Keratinocyte (primary cell): ENCODE data around the gene RELT. TPM values are rescaled to one million over a fixed set of nuclear protein-coding genes. Genes with fewer than 3 reads are reported as not detected.

Experiments
- DNase-seq: peaks from one replicate; pipeline ENCODE4 v3.0.0-alpha.2; 2011; ENCODE audit warnings: low read depth, missing footprints, low spot score
- FAIRE-seq: peaks from 2 replicates; lab custom pipeline; 2011; peaks lifted over from hg19 to GRCh38; lab: Jason Lieb, UNC
- H2AFZ ChIP-seq: 2 replicates; pipeline ENCODE4 v1.6.0; 2012; ENCODE audit warnings: low read length, control low read depth, inconsistent platforms; ENCODE audit not compliant: control insufficient read depth
- H3K27ac ChIP-seq: 2 replicates; pipeline ENCODE4 v1.5.1; 2011; ENCODE audit warnings: low read length; ENCODE audit not compliant: control insufficient read depth, insufficient read depth
- H3K27me3 ChIP-seq: 3 replicates; pipeline ENCODE4 v1.6.0; 2011; ENCODE audit warnings: low read length; ENCODE audit not compliant: control insufficient read depth, insufficient read depth; ENCODE audit errors: extremely low read depth
- H3K36me3 ChIP-seq, 2 experiments: 2 replicates in 1 of 2; 3 replicates in 1 of 2; pipeline ENCODE4 v1.5.1; 2011; ENCODE audit warnings: low read length in 2 of 2, mild to moderate bottlenecking in 1 of 2; ENCODE audit not compliant: control insufficient read depth in 2 of 2, insufficient read depth in 2 of 2; ENCODE audit errors: extremely low read depth in 1 of 2
- H3K4me1 ChIP-seq: 3 replicates; pipeline ENCODE4 v1.5.1; 2011; ENCODE audit warnings: low read length; ENCODE audit not compliant: control insufficient read depth, insufficient read depth; ENCODE audit errors: extremely low read depth
- H3K4me2 ChIP-seq: 3 replicates; pipeline ENCODE4 v1.6.0; 2011; ENCODE audit warnings: low read depth, low read length; ENCODE audit not compliant: control insufficient read depth, insufficient read depth; ENCODE audit errors: extremely low read depth
- H3K4me3 ChIP-seq, 3 experiments: fragments of 200-600 bp in 1 of 3; sonication (generic) in 1 of 3; 2 replicates in 2 of 3; 3 replicates in 1 of 3; pipeline ENCODE4 v1.5.1; 2011 to 2016; ENCODE audit warnings: low read length in 3 of 3, mild to moderate bottlenecking in 3 of 3, control low read depth in 2 of 3, inconsistent platforms in 1 of 3, low read depth in 1 of 3, mixed read lengths in 1 of 3, mixed run types in 1 of 3, moderate library complexity in 1 of 3; ENCODE audit not compliant: control insufficient read depth in 2 of 3, insufficient read depth in 2 of 3; ENCODE audit errors: extremely low read depth in 1 of 3
- H3K79me2 ChIP-seq: 2 replicates; pipeline ENCODE4 v1.6.0; 2012; ENCODE audit warnings: low read length; ENCODE audit not compliant: control insufficient read depth, insufficient read depth
- H3K9ac ChIP-seq: 3 replicates; pipeline ENCODE4 v1.6.0; 2011; ENCODE audit warnings: low read length; ENCODE audit not compliant: control insufficient read depth, insufficient read depth; ENCODE audit errors: extremely low read depth
- H3K9me1 ChIP-seq: 3 replicates; pipeline ENCODE4 v1.6.0; 2011; ENCODE audit warnings: low read length; ENCODE audit not compliant: control insufficient read depth, insufficient read depth; ENCODE audit errors: extremely low read depth
- H3K9me3 ChIP-seq: 2 replicates; pipeline ENCODE4 v1.5.1; 2012; ENCODE audit warnings: low read depth, low read length; ENCODE audit not compliant: control insufficient read depth
- H4K20me1 ChIP-seq: 3 replicates; pipeline ENCODE4 v1.6.0; 2011; ENCODE audit warnings: low read length; ENCODE audit not compliant: control insufficient read depth, insufficient read depth; ENCODE audit errors: extremely low read depth
- CTCF ChIP-seq, 3 experiments: IDR thresholded peaks in 1 of 3; conservative IDR thresholded peaks in 1 of 3; optimal IDR thresholded peaks in 1 of 3; 2 replicates in 2 of 3; 3 replicates in 1 of 3; pipeline versions ENCODE3 to v1.5.1; 2011; ENCODE audit warnings: low read length in 3 of 3, mild to moderate bottlenecking in 3 of 3, moderate library complexity in 2 of 3, control low read depth in 1 of 3, inconsistent platforms in 1 of 3; ENCODE audit not compliant: insufficient read depth in 2 of 3; ENCODE audit errors: extremely low read depth in 1 of 3
- EZH2 ChIP-seq: IDR thresholded peaks from one replicate; pipeline ENCODE4 v1.6.1; 2012; ENCODE audit warnings: inconsistent platforms, mild to moderate bottlenecking, low read length, moderate library complexity
- dilution Hi-C: fragments of 300-500 bp; cut with MboI; formaldehyde crosslinking; loops from one replicate; pipeline ENCODE4 v1.7.0; 2020; ENCODE audit warnings: low sequenced_read_pairs; ENCODE audit not compliant: extremely low pct_ligation_motif_present
- polyA plus RNA-seq, 5 experiments: library from polyadenylated mRNA; depleted of rRNA in 3 of 5; stranded (reverse) in 3 of 5; stranded (forward) in 1 of 5; unstranded in 1 of 5; fragments of >200 nt; gene quantifications; 1 replicate in 1 of 5; 2 replicates in 3 of 5; 3 replicates in 1 of 5; pipeline versions ENCODE4 v1.2.1 to v1.2.3, GENCODE V29; 2011 to 2012; ENCODE audit warnings: missing spikeins in 2 of 5, low read depth in 1 of 5, low replicate concordance in 1 of 5

RELT gene
- polyA plus RNA-seq, 1 donor (not counting 4 experiments of a cell fraction or from before 2014, with no cell fraction given) = 4.2 TPM

DNA sequence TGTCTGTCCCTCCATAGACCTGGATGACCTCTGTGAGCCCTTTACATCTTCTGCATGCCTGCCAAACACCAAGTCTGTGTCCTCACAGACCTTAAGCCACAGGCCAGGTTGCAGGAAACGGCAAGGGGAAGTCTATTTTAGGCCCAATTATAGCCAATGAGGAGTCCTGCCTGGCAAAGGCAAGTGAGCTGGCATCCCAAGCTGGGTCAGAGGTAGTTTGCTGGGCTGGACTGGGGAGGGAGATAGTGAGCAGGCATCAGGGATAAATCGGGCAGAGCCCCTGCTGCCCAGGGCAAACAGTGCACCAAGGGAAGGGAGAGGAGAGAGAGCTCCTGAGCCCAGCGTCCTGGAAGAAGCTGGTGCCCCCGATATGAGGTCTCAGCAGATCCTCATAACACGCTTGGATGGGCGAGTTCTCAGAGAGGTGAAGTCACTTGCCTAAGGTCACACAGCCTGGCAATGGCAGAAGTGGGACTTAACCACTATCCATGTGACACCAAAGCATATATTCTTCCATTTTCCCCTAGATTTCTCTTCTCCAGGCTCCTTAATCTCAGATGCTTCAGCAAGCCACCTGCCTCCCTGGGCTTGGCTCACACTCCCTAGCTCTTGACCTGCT is 3.7 kb upstream of the RELT start:
- TF ChIP-seq EZH2 (no peak), CTCF (optimal IDR thresholded peaks at IDR 0.05 in 1 of 3, IDR thresholded peaks at IDR 0.05 in 1 of 3, conservative IDR thresholded peaks at IDR 0.05 in 1 of 3; ENCODE audit: extremely low read depth in 1 of 3, insufficient read depth in 2 of 3, low read length in 3 of 3) (peak; percentile 27 to 37 (median 27))
- dilution Hi-C loops = no loop called here
- DNase-seq (no peak), FAIRE-seq (no peak)
- H4K20me1 ChIP-seq = no peaks in the 10 kb centered on the region
- no peak overlapping the region for H2AFZ ChIP-seq
- H3K27me3 ChIP-seq = no peaks in the 10 kb centered on the region
- no peak overlapping the region for H3K9ac ChIP-seq
- peaks cover 7% of the 10 kb centered on the region for H3K4me1 ChIP-seq
- no peak overlapping the region for H3K4me3 ChIP-seq
- no peaks in the 10 kb centered on the region for H3K9me3 ChIP-seq
- no peak overlapping the region for H3K27ac ChIP-seq
- H3K79me2 ChIP-seq = peaks cover 10% of the 10 kb centered on the region
- no peaks in the 10 kb centered on the region for H3K9me1 ChIP-seq
- H3K4me2 ChIP-seq = no peak overlapping the region
- no peaks in the 10 kb centered on the region for H3K36me3 ChIP-seq

DNA sequence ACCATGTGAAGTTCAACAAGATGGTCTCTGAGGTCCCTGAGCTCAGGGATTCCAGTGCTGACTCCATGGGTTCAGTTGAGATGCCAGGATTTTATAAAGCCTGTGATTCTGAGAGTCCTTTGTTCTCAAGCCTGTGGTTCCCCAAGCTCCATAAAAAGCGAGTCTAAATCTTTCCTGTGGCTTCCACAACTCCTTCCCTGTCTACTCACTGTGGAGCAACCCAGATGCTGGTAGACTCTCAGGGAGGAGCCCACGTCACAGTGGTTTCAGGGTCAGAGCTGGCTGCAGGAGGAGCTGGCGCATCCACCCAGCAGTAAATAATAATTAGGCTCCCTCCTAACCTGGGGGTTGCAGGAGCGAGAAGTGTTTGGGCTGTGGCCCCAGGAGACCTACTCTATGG is 2.0 kb upstream of the RELT start:
- FAIRE-seq (no peak), DNase-seq (no peak)
- no peak for TF ChIP-seq EZH2
- no peak for TF ChIP-seq CTCF (optimal IDR thresholded peaks at IDR 0.05 in 1 of 3, IDR thresholded peaks at IDR 0.05 in 1 of 3, conservative IDR thresholded peaks at IDR 0.05 in 1 of 3; ENCODE audit: extremely low read depth in 1 of 3, insufficient read depth in 2 of 3, low read length in 3 of 3)
- no peak overlapping the region for H2AFZ ChIP-seq
- dilution Hi-C loops = no loop called here
- H3K4me2 ChIP-seq = no peak overlapping the region
- no peak overlapping the region for H3K4me3 ChIP-seq
- peaks cover 6% of the 10 kb centered on the region for H4K20me1 ChIP-seq
- H3K9ac ChIP-seq = no peak overlapping the region
- H3K36me3 ChIP-seq = no peaks in the 10 kb centered on the region
- no peaks in the 10 kb centered on the region for H3K9me3 ChIP-seq
- no peak overlapping the region for H3K27ac ChIP-seq
- peaks cover 27% of the 10 kb centered on the region for H3K79me2 ChIP-seq
- peaks cover 11% of the 10 kb centered on the region for H3K4me1 ChIP-seq
- no peaks in the 10 kb centered on the region for H3K27me3 ChIP-seq
- no peaks in the 10 kb centered on the region for H3K9me1 ChIP-seq
